MM.1S (cell line): Measurements from ENCODE around the gene MRPS6.

Experiments used
- DNase-seq: peaks from one replicate; pipeline ENCODE4 v3.0.0-alpha.2; 2015
- H2AFZ ChIP-seq: fragments of 300-600 bp; sonication (generic); 2 replicates; pipeline ENCODE4 v1.6.0; 2016; ENCODE audit warnings: antibody characterized with exemption, low read length
- H3F3A ChIP-seq: fragments of 300-600 bp; sonication (generic); 2 replicates; pipeline ENCODE4 v1.6.1; 2016; ENCODE audit warnings: mild to moderate bottlenecking, antibody characterized with exemption, low read length, moderate library complexity, mixed read lengths; ENCODE audit not compliant: insufficient read depth
- H3K27ac ChIP-seq: fragments of 300-600 bp; sonication (generic); 2 replicates; pipeline ENCODE4 v1.5.1; 2016; ENCODE audit warnings: mild to moderate bottlenecking, low read length
- H3K27me3 ChIP-seq: fragments of 300-600 bp; sonication (generic); replicated peaks from 2 replicates; pipeline ENCODE4 v1.6.0; 2016; ENCODE audit warnings: low read length; ENCODE audit not compliant: insufficient read depth
- H3K36me3 ChIP-seq: fragments of 300-600 bp; sonication (generic); replicated peaks from 2 replicates; pipeline ENCODE4 v1.6.1; 2016; ENCODE audit warnings: mild to moderate bottlenecking, low read length, mixed read lengths; ENCODE audit not compliant: insufficient read depth
- H3K4me1 ChIP-seq: fragments of 300-600 bp; sonication (generic); 2 replicates; pipeline ENCODE4 v1.6.1; 2016; ENCODE audit warnings: low read length, mixed read lengths
- H3K4me2 ChIP-seq: fragments of 300-600 bp; sonication (generic); 2 replicates; pipeline ENCODE4 v1.6.0; 2016; ENCODE audit warnings: low read depth, low read length
- H3K4me3 ChIP-seq: fragments of 300-600 bp; sonication (generic); 2 replicates; pipeline ENCODE4 v1.5.1; 2016; ENCODE audit warnings: low read length, mixed read lengths
- H3K79me2 ChIP-seq: fragments of 300-600 bp; sonication (generic); 2 replicates; pipeline ENCODE4 v1.6.1; 2016; ENCODE audit warnings: mixed run types, low read length, mixed read lengths
- H3K9ac ChIP-seq: fragments of 300-600 bp; sonication (generic); 2 replicates; pipeline ENCODE4 v1.6.1; 2016; ENCODE audit warnings: low read length, mixed read lengths
- H3K9me2 ChIP-seq: fragments of 300-600 bp; sonication (generic); replicated peaks from 2 replicates; pipeline ENCODE4 v1.6.1; 2016; ENCODE audit warnings: mild to moderate bottlenecking, low read length, mixed read lengths; ENCODE audit not compliant: insufficient read depth
- H3K9me3 ChIP-seq: fragments of 300-600 bp; sonication (generic); replicated peaks from 2 replicates; pipeline ENCODE4 v1.6.1; 2016; ENCODE audit warnings: mild to moderate bottlenecking, low read length, mixed read lengths; ENCODE audit not compliant: insufficient read depth
- H4K20me1 ChIP-seq: fragments of 300-600 bp; sonication (generic); 2 replicates; pipeline ENCODE4 v1.6.1; 2016; ENCODE audit warnings: mild to moderate bottlenecking, low read length, moderate library complexity, mixed read lengths; ENCODE audit not compliant: insufficient read depth
- EZH2 ChIP-seq: fragments of 300-600 bp; sonication (generic); optimal IDR thresholded peaks from 2 replicates; pipeline ENCODE3; 2017; ENCODE audit warnings: low read depth, mild to moderate bottlenecking, antibody characterized with exemption, low read length, mixed read lengths
- EZH2phosphoT487 ChIP-seq: fragments of 300-600 bp; sonication (generic); IDR thresholded peaks from 2 replicates; pipeline ENCODE4 v1.6.1; 2018; ENCODE audit warnings: antibody characterized with exemption, low read length
- TF ChIP-seq, protein P1 (sequence below): fragments of 300-600 bp; sonication (generic); IDR thresholded peaks from 2 replicates; pipeline ENCODE4 v1.5.1; 2016; ENCODE audit warnings: antibody characterized with exemption, low read length, mixed read lengths

Gene MRPS6

GRCh38 chr21:34046917-34047316 lies 26.5 kb upstream of the MRPS6 start:
- no peaks in the 10 kb centered on the region for H3K79me2 ChIP-seq
- no peaks in the 10 kb centered on the region for H3K9me2 ChIP-seq
- H3K27me3 ChIP-seq, result no peaks in the 10 kb centered on the region
- no peak overlapping the region for H3K9ac ChIP-seq
- H2AFZ ChIP-seq, result peak overlapping the region; percentile 18
- DNase-seq, result peak; percentile 64
- H3F3A ChIP-seq, result peaks cover 2% of the 10 kb centered on the region; the same call in 1 of the 2 replicates
- no peaks in the 10 kb centered on the region for H3K36me3 ChIP-seq
- peaks cover 8% of the 10 kb centered on the region for H3K4me1 ChIP-seq
- H3K4me3 ChIP-seq, result peak overlapping the region; percentile 17
- no peaks in the 10 kb centered on the region for H3K9me3 ChIP-seq
- H4K20me1 ChIP-seq, result no peaks in the 10 kb centered on the region
- TF ChIP-seq, protein P1, sequence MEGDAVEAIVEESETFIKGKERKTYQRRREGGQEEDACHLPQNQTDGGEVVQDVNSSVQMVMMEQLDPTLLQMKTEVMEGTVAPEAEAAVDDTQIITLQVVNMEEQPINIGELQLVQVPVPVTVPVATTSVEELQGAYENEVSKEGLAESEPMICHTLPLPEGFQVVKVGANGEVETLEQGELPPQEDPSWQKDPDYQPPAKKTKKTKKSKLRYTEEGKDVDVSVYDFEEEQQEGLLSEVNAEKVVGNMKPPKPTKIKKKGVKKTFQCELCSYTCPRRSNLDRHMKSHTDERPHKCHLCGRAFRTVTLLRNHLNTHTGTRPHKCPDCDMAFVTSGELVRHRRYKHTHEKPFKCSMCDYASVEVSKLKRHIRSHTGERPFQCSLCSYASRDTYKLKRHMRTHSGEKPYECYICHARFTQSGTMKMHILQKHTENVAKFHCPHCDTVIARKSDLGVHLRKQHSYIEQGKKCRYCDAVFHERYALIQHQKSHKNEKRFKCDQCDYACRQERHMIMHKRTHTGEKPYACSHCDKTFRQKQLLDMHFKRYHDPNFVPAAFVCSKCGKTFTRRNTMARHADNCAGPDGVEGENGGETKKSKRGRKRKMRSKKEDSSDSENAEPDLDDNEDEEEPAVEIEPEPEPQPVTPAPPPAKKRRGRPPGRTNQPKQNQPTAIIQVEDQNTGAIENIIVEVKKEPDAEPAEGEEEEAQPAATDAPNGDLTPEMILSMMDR, result no peak
- TF ChIP-seq EZH2phosphoT487 (no peak), EZH2 (no peak)
- H3K27ac ChIP-seq, result peak overlapping the region; percentile 28; the same call in 1 of the 2 replicates
- H3K4me2 ChIP-seq, result peak overlapping the region; percentile 35

DNA sequence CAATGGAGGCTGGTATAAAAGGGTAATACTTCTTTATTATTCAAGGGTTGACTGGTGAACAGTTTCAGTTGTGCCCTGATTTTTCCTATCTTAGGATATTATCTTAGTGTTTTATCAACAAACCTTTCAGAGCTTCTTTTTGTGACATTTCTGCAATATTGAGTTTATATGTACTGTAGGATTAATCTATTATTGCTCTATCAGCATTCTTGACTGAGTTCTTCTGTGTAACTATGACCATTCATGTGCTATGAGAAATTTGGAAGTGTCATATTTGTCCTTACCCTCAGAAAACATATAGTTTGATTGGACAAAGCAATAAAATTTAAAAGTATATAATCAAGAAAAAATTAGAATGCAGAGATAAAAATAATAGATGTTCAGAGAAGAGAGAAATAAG lies 25.5 kb upstream of the MRPS6 start:
- Histone ChIP-seq H3F3A (peaks cover 6% of the 10 kb centered on the region; the same call in 1 of the 2 replicates), H3K9me2 (no peaks in the 10 kb centered on the region), H3K4me2 (no peak overlapping the region), H2AFZ (no peak overlapping the region), H3K27me3 (no peaks in the 10 kb centered on the region), H3K27ac (no peak overlapping the region), H3K4me1 (peaks cover 14% of the 10 kb centered on the region), H3K9ac (no peak overlapping the region), H3K4me3 (no peak overlapping the region), H4K20me1 (no peaks in the 10 kb centered on the region), H3K36me3 (no peaks in the 10 kb centered on the region), H3K79me2 (no peaks in the 10 kb centered on the region), H3K9me3 (no peaks in the 10 kb centered on the region)
- DNase-seq, result no peak
- TF ChIP-seq, protein P1, result no peak

- Histone ChIP-seq H3K4me1 (peaks cover 5% of the 10 kb centered on the region; the same call in 1 of the 2 replicates), H3K9ac (no peak overlapping the region), H4K20me1 (no peaks in the 10 kb centered on the region), H3K4me3 (no peak overlapping the region), H3K27me3 (no peaks in the 10 kb centered on the region), H3K36me3 (no peaks in the 10 kb centered on the region), H3K4me2 (peak overlapping the region; percentile 25; the same call in 1 of the 2 replicates), H2AFZ (peak overlapping the region; percentile 26), H3K27ac (no peak overlapping the region; the same call in 1 of the 2 replicates), H3K9me3 (no peaks in the 10 kb centered on the region), H3K79me2 (no peaks in the 10 kb centered on the region), H3F3A (0 out of 2 replicates have a peak, but pooled peaks cover 6% of the 10 kb centered on the region), H3K9me2 (no peaks in the 10 kb centered on the region)
- TF ChIP-seq EZH2phosphoT487, result no peak
- TF ChIP-seq EZH2, result no peak
- TF ChIP-seq, protein P1, result no peak
- peak; percentile 57 for DNase-seq
Observed at GRCh38 chr21:34052171-34052570, 21.2 kb upstream of the MRPS6 start.
